Hepatocyte (in vitro differentiated cells): ENCODE results near the gene OPCML. TPM values are rescaled to one million over a fixed set of nuclear protein-coding genes. Genes with fewer than 3 reads are reported as not detected.
A peak's percentile ranks its signal among the peaks of the same experiment; 100 is the strongest.

ENCODE experiments used
- DNase-seq: peaks from one replicate; pipeline ENCODE4 v3.0.0-alpha.2; 2016; ENCODE audit warnings: low spot score
- H2AFZ ChIP-seq: fragments of 200-600 bp; sonication (generic); 2 replicates; pipeline ENCODE4 v1.6.0; 2016; ENCODE audit warnings: antibody characterized with exemption, mild to moderate bottlenecking
- H3K27ac ChIP-seq: fragments of 200-600 bp; sonication (generic); 2 replicates; pipeline ENCODE4 v1.5.1; 2016; ENCODE audit warnings: mild to moderate bottlenecking
- H3K27me3 ChIP-seq: fragments of 200-600 bp; sonication (generic); 2 replicates; pipeline ENCODE4 v1.6.1; 2016
- H3K36me3 ChIP-seq: fragments of 200-600 bp; sonication (generic); replicated peaks from 2 replicates; pipeline ENCODE4 v1.5.1; 2016; ENCODE audit warnings: low read depth; ENCODE audit not compliant: insufficient read depth
- H3K4me1 ChIP-seq: fragments of 200-600 bp; sonication (generic); 2 replicates; pipeline ENCODE4 v1.5.1; 2016; ENCODE audit warnings: mild to moderate bottlenecking, moderate library complexity; ENCODE audit not compliant: insufficient read depth
- H3K4me2 ChIP-seq: fragments of 200-600 bp; sonication (generic); 2 replicates; pipeline ENCODE4 v1.6.0; 2016
- H3K4me3 ChIP-seq: fragments of 200-600 bp; sonication (generic); 2 replicates; pipeline ENCODE4 v1.5.1; 2016; ENCODE audit warnings: mild to moderate bottlenecking
- H3K79me2 ChIP-seq: fragments of 200-600 bp; sonication (generic); 2 replicates; pipeline ENCODE4 v1.6.0; 2017; ENCODE audit warnings: mild to moderate bottlenecking
- H3K9me2 ChIP-seq: fragments of 200-600 bp; sonication (generic); replicated peaks from 2 replicates; pipeline ENCODE4 v1.6.0; 2017; ENCODE audit warnings: mild to moderate bottlenecking; ENCODE audit not compliant: insufficient read depth
- H3K9me3 ChIP-seq: fragments of 200-600 bp; sonication (generic); 2 replicates; pipeline ENCODE4 v1.5.1; 2016; ENCODE audit warnings: low read depth, mild to moderate bottlenecking
- H4K20me1 ChIP-seq: fragments of 200-600 bp; sonication (generic); 2 replicates; pipeline ENCODE4 v1.6.0; 2016; ENCODE audit warnings: mild to moderate bottlenecking; ENCODE audit not compliant: insufficient read depth, poor library complexity, severe bottlenecking
- CTCF ChIP-seq: fragments of 200-600 bp; sonication (generic); IDR thresholded peaks from 2 replicates; pipeline ENCODE4 v1.5.1; 2016; ENCODE audit warnings: antibody characterized with exemption, mild to moderate bottlenecking; ENCODE audit not compliant: poor library complexity
- EZH2 ChIP-seq: fragments of 200-600 bp; sonication (generic); IDR thresholded peaks from 2 replicates; pipeline ENCODE4 v1.6.1; 2016; ENCODE audit warnings: antibody characterized with exemption, mild to moderate bottlenecking, borderline replicate concordance
- EZH2phosphoT487 ChIP-seq: fragments of 200-600 bp; sonication (generic); IDR thresholded peaks from one replicate; pipeline ENCODE4 v1.6.1; 2018; ENCODE audit warnings: antibody characterized with exemption, mild to moderate bottlenecking, low read depth, moderate library complexity; ENCODE audit not compliant: unreplicated experiment, severe bottlenecking
- WGBS: methylation state at CpG from one replicate; pipeline ENCODE4 v1.1.6; 2016; ENCODE audit warnings: low lambda C conversion rate; ENCODE audit errors: missing lambda C conversion rate; 5-methylcytosine and 5-hydroxymethylcytosine counted together
- polyA plus RNA-seq: library from polyadenylated mRNA; unstranded; fragments of >200 nt; fragmentation: Nextera tagmentation; extraction: Ambion mirVana; gene quantifications from 2 replicates; pipeline ENCODE4 v1.2.1, GENCODE V29; 2016
- total RNA-seq: library from RNA; depleted of rRNA; stranded (reverse); fragments of >200 nt; gene quantifications from 2 replicates; pipeline ENCODE4 v1.2.3, GENCODE V29; 2014

OPCML gene
- total and polyA plus RNA-seq, 2 experiments from 2014 or later: 0.37 to 0.98 TPM

- Histone ChIP-seq H2AFZ (peak overlapping the region; percentile 16), H3K9me2 (no peaks in the 10 kb centered on the region), H3K27me3 (no peaks in the 10 kb centered on the region), H3K79me2 (no peaks in the 10 kb centered on the region), H3K4me1 (no peaks in the 10 kb centered on the region), H4K20me1 (no peaks in the 10 kb centered on the region), H3K9me3 (no peaks in the 10 kb centered on the region), H3K4me3 (no peak overlapping the region), H3K4me2 (no peak overlapping the region), H3K36me3 (no peaks in the 10 kb centered on the region), H3K27ac (no peak overlapping the region)
- TF ChIP-seq EZH2: no peak
- no peak for TF ChIP-seq EZH2phosphoT487
- TF ChIP-seq CTCF: peak; percentile 3
- DNase-seq: no peak
- 43% methylated on average over 10 of the region's 10 CpGs for WGBS
Measured at GRCh38 chr11:133541021-133541719, 8.9 kb upstream of the OPCML start.

DNA sequence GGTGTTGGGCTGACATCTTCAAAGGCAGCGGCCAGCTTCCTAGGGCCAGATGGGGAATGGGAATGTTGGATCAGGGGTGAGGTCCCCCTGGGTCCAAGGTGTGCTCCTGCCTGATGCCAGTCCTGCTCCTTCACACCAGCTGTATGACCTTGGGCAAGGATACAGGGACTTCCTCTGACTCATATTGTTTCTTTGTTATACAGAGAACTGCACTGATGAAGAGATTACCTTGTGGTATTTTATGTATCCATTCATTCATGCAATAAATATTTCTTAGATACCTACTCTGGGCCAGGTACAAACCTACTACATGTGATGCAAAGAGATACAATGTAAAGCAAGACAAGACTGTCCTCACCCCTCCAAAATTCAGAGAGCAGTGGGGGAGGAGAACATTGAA, 3.9 kb upstream of the OPCML start:
- WGBS: 90% methylated on average over 1 of the region's 1 CpG

GRCh38 chr11:133533205-133533604, 904 bp upstream of the OPCML start:
- Histone ChIP-seq H4K20me1 (no peaks in the 10 kb centered on the region), H3K4me2 (no peak overlapping the region), H3K4me3 (no peak overlapping the region), H3K9me2 (no peaks in the 10 kb centered on the region), H2AFZ (no peak overlapping the region), H3K9me3 (no peaks in the 10 kb centered on the region), H3K79me2 (no peaks in the 10 kb centered on the region), H3K36me3 (no peaks in the 10 kb centered on the region), H3K27me3 (peaks cover 60% of the 10 kb centered on the region), H3K4me1 (no peaks in the 10 kb centered on the region), H3K27ac (no peak overlapping the region)
- no peak for DNase-seq
- no peak for TF ChIP-seq EZH2phosphoT487
- no peak for TF ChIP-seq CTCF
- TF ChIP-seq EZH2: no peak
- 61% methylated on average over 6 of the region's 6 CpGs for WGBS

More for the DNA sequence above, 3.9 kb upstream of the OPCML start:
- Histone ChIP-seq H3K9me2 (no peaks in the 10 kb centered on the region), H3K4me1 (no peaks in the 10 kb centered on the region), H3K4me2 (no peak overlapping the region), H4K20me1 (no peaks in the 10 kb centered on the region), H3K27ac (no peak overlapping the region), H3K27me3 (peaks cover 30% of the 10 kb centered on the region), H2AFZ (no peak overlapping the region), H3K79me2 (no peaks in the 10 kb centered on the region), H3K36me3 (no peaks in the 10 kb centered on the region), H3K4me3 (no peak overlapping the region), H3K9me3 (no peaks in the 10 kb centered on the region)
- TF ChIP-seq CTCF (no peak), EZH2 (no peak), EZH2phosphoT487 (no peak)
- DNase-seq: no peak

- Histone ChIP-seq H3K27ac (no peak overlapping the region), H3K4me2 (peak overlapping the region; percentile 69), H3K27me3 (peaks cover 65% of the 10 kb centered on the region)
Measured at GRCh38 chr11:133531458-133531857, 843 bp downstream of the OPCML start.

More at GRCh38 chr11:133531458-133531857, 843 bp downstream of the OPCML start:
- WGBS: 15% methylated on average over 5 of the region's 6 CpGs
- no peaks in the 10 kb centered on the region for H3K9me2 ChIP-seq
- no peaks in the 10 kb centered on the region for H3K4me1 ChIP-seq
- H2AFZ ChIP-seq: no peak overlapping the region
- no peaks in the 10 kb centered on the region for H3K36me3 ChIP-seq
- H3K4me3 ChIP-seq: no peak overlapping the region
- H3K9me3 ChIP-seq: no peaks in the 10 kb centered on the region
- H4K20me1 ChIP-seq: no peaks in the 10 kb centered on the region
- no peak for DNase-seq
- no peaks in the 10 kb centered on the region for H3K79me2 ChIP-seq
- no peak for TF ChIP-seq CTCF
- no peak for TF ChIP-seq EZH2
- TF ChIP-seq EZH2phosphoT487: no peak
